Measurements from ENCODE around the gene MXRA7.

MXRA7 gene

DNA sequence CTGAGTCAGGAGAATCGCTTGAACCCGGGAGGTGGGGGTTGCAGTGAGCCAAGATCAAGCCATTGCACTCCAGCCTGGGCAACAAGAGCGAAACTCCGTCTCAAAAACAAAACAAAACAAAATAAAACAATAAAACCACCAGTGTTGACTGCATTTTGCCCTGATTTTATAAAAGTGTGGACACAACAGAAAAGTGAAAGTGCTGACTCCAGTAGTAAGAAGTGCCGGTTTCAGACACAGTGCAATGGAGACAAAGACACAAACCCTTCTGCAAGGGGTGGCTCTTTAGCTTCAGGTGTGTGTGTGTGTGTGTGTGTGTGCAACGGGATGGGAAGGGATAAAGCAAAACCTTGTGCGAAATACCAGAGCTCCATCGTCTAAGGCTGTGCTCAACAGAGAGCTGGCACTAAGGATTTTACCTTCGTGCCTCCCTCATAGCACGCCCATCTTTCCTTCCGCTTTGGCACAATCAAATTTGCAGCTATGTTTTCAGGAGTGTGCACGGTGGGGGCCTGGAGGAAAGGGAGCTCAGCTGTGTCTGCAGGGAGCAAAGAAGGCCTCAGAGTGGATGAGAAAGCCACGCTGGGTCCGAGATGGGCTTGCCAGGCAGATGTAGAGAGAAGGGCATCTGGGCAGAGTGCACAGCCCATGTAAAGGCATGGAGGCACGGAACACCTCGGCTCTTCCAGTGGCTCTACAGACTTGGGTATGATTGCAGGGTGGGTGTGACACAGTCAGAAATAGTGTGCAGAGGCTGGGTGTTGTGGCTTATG is 15.5 kb downstream of the MXRA7 start:
- no peak for DNase-seq

DNA sequence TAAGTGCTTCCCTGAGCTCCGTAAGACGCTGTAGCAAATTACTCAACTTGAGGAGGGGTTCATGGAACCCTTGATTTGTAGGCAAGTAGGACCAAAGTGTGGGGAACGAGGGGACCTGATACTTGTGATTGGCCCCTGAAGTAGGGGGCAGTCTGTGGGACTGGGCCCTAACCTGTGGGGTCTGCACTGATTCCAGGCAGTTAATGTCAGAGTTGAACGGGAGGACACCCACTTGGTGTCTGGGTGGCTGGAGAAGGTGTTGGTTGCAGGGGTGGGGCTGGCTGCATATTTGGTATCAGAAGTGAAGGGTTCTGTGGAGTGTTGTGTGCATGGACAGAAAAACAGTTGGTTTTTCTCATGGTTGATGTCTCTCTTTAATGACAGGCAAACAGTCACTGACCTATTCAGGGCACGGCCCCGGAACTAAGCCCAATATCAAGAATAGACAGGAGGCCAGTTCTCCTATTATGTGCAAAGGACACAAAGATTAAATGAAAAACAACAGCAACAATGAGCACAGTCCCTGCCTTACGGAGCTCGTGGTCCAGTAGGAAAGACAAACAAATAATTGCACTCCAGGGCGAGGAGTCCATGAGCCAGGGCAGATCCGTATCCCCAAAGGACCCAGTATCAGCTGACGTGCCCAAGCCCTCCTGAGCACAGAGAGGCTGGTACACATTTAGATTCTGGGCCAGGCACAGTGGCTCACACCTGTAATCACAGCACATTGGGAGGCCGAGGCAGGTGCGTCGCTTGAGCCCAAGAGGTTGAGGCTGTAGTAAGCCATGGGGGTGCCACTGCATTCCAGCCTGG is 19.2 kb downstream of the MXRA7 start:
- DNase-seq, result no peak

DNA sequence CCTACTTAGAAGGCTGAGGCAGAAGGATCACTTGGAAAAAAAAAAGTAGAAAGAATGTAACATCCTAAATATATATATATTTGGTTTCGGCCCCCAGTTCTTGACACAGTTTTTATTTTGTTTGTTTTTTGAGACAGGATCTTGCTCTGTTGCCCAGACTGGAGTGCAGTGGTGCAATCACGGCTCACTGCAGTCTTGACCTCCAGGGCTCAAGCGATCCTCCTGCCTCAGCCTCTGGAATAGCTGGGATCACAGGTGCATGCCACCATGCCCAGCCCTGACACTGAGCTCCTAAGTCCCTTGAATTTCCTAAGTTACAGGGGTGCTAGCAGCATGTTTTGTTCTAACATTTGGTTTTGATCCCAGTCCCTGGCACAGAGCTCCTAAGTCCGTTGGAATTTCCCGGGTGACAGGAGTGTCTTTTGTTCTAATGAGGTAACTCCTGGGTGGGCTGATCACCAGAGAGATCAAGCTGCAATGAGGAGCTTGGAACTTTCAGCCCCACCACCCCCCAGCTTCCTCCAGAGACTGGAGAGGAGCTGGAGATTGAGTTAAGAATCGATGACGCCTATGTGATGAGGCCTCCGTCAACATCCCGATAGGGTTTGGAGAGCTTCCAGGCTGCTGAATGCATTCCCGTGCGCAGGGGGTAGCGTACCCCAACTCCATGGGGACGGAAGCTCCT is 20.0 kb downstream of the MXRA7 start:
- no peak for DNase-seq

DNA sequence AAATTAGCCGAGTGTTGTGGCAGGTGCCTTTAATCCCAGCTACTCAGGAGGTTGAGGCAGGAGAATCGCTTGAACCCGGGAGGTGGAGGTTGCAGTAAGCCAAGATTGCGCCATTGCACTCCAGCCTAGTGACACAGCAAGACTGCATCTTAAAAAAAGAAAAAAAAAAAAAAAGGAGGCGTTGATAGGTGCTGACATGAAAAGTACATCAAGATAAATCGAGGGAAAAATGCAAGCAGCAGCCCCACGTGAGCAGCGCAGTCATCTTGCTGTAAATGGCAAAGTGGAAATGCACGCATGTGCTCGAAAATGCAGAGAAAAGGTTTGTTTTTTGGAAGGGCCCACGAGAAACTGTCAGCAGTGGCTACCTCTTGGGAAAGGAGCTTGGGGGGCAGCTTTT is 20.9 kb downstream of the MXRA7 start:
- no peak for DNase-seq

DNA sequence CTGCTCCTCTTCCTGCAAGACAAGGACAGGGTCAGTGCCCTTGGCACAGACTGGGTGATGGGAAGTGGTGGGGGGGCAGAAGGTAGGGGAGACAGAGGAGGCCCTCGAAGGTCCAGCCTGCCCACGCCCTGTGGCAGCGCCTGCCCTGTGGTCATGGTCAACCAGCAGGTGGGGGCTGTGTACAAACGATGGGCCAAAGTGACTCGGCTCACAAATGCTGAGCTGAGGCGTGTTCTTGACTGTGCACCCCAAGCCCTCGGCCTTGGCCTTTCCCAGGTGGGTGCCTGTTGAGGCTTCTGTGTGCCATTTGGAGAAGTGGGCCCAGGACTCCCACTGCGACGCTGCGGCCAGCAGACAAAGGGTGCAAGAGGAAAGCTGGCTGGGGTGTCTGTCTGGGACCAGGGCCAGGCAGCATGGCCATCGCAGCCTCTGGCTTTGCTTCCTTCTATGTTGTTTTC is 22.6 kb downstream of the MXRA7 start:
- no peak for DNase-seq

DNA sequence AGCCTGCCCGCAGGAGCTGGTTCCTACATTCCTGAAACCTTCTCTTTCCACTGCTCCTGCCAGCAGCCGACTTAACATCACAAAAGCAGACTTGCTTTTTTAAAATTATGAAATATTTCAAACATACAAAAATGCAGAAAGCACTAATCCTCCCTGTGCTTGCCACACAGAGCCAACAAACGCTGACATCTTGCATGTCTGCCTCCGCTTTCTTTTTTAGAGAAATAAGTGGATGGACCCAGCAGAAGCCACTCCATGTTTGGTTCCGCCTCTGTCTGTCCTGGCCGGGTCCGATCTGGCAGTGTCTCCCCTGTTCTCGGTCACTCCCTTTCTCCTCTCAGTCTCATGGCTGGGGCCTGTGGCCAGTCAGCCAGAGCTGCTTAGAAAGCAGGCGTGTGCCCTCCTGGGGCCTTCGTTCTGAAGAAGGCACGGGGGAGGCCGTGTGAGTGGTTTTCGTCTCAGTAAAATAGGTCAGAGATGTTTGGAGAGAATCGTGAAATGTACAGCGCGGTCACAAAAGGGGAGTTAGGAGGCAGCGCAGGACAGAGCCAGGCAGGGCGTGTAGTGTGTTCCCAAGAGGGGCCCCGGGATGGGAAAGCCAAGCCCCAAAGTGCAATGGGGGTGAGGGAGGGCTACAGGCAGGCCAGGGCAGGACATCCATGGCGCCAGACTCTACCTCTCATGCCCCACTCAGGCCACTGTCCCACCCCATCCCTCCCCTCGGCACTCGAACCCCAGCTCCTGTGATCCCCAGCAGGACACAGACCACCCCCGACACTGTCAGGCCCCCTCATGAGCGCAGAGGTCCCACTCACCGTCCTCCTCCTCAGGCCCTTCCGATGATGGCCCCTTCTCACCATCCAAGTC is 23.2 kb downstream of the MXRA7 start:
- DNase-seq, result no peak

DNA sequence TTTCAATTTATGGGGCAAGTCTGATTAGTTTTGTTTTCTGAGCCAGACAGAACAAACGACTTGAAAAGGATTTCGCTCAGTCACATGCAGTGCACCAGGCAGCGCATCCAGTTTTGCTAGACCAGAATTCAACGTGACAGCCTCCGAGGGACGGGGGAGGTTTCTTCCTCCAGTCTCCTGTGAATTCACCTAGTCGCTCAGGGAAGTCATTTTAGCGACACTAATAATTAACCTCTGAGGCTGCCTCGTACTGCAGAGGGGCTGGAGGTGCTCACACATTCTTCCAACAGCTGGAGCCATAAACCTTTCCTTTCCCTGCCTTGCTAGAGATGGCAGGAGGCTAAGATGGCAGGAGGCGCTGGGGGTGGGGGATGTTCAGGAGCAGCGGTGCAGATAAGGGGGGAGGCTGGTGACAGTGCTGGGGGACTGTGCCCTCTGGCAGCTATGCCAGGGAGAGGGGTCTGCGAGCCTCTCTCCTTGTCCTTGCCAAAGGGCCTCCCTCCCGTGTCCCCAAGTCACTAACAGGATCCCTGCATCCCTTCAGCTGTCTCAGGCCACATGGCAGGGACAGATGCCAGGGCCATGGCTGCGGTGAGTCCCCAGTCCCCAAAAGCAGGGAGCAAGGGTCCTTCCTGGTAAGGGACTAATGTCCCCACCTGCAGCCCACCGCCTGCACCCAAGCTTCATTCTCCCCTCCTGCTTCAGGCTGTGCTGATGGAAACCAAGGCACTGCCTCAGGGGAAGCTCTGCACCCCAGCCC is 24.0 kb downstream of the MXRA7 start:
- no peak for DNase-seq

DNA sequence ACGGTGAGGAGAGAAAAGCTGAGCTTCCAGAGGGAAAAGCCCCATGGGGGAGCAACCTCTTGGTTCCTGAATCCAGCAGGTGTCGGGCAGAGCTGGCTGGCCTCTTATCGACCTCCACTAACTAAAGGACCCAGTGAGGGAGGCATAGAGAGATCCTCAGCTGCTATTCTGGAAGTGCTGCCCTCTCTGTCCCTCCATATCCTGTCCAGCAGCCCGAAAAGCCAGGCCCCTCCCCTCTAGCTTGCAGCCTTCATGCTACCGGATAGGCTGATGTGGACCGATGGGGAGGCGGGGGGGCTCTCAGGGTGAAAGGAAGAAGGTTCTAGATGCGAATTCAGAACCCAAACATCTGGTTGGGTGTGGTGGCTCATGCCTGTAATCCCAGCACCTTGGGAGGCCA is 24.9 kb downstream of the MXRA7 start:
- no peak for DNase-seq

DNA sequence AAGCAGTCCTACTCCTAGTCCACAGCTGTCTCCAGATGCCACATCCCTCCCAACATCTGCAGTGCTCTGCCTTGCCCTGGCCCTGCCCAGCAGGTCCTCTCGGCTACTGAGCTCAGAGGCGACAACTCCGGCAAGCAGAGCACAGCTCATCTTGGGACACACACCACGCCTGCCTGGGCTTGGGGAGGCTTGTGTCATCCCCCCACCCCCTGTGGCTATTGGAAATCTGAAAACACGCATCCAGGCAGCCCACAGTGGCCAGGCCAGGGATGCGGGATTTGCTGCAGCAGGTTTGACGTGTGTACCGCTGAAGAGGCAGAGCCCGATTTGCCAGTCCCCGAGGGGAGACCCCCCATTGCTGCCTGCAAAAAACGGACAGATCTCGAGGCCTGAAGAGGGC is 25.4 kb downstream of the MXRA7 start:
- DNase-seq, result no peak

DNA sequence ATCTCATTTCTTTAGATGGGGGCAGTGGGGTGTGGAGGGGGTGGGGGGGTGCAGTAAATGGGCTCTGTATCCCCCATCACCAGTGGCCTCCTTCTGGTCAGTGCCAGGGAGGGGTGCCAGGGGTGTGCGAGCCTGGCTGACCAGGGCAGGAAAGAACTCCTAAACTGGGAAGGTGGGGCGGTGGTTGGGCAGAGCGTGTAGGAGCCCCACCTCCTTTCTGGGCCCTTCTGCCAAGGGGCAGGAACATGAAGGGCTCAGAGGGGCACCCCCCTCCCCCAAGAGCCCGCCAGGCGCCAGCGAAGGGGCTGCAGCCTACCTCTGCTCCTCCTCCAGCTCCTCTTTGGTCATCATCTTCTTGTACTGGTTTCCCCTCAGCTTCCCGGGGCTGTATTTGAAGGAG is 26.0 kb downstream of the MXRA7 start:
- DNase-seq, result no peak

DNA sequence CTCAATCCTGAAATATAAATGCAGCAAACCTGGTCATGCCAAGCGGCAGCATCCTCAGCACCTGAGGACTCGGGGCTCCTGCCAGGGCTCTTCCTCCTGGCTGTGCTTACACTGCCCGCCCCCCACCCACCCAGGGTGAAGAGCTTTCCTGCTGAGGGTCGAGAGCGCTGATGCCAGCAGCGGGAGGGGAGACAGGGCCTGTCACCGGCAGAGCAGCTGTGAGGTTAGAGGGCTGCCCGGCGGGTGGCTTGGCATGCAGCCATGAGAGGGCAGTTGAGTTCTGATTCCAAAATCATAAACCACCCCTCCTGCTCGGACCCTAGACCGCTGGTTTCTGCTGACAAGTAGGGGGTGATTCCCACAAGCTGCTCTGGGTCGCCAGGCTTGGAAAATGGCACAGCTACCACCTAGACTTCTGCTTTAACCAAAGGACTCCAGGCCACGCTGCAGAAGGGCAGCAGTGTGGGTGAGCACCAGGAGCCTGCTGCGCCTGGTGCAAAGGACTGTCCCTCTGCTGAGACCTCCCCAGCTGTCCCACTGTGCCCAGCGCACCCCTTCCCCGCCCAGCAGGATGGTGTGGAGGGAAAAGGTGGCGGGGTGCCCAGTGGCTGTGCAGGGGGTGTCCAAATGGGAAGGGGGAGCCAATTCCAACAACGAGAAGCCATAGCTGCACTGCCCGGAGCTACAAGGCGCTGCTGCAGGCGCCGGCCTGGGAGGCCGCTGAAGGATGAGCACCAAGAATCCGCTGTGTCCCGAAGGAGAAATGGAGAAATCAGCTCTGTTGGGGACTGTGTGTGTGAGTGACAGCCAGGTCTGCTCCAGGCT is 26.6 kb downstream of the MXRA7 start:
- no peak for DNase-seq

DNA sequence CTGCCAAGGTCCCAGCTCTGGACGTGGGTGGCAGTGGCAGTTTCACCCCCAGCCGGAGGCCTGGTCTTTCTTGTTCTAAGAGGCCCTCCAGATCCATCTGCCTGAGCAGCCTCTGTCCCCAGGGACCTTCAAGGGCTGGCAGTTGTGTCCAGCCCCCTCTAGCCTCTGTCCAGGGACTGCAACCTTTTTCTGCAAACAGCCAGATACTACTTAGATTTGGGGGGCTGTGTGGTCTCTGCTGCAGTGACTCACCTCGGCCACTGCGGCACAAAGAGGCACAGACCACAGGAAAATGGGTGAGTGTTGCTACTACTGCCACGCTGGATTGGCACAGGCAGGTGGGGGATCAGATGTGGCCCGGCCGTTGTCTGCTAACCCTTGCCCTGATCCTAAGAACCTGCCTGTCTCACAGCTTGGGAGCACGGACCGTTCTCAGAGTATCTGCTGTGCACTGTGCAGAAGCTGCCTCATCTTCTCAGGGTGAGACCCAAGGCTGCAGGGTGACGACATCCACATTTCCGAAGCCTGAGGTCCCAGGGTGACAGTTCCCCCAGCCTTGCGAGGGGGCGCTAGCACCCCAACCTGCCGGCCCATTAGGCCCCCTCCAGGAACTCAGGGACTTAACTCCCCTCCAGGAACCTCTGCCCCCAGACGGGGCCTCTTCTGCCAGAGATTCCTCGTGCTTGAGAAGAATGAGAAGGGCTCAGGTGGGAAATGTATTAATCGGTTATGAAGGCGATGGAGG is 27.6 kb downstream of the MXRA7 start:
- DNase-seq, result no peak

DNA sequence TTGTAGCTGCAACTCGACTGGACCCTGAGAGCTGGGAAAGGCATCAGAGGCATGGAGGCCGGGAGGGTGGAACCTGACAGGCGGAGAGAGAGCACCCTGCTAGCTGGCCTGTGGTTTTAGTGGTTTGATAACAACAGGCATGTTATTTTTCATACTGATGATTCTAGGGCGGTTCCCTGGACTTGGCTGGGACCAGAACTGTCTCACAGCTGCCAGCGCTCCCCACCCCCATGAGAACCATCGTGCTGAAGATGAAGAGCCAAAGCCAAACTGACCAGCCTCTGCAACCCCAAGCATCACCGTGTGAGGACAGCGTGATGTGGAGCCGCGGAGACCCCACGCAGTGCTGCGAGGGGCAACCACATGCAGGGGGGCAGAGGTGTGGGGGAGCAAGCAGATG is 28.5 kb downstream of the MXRA7 start:
- no peak for DNase-seq

DNA sequence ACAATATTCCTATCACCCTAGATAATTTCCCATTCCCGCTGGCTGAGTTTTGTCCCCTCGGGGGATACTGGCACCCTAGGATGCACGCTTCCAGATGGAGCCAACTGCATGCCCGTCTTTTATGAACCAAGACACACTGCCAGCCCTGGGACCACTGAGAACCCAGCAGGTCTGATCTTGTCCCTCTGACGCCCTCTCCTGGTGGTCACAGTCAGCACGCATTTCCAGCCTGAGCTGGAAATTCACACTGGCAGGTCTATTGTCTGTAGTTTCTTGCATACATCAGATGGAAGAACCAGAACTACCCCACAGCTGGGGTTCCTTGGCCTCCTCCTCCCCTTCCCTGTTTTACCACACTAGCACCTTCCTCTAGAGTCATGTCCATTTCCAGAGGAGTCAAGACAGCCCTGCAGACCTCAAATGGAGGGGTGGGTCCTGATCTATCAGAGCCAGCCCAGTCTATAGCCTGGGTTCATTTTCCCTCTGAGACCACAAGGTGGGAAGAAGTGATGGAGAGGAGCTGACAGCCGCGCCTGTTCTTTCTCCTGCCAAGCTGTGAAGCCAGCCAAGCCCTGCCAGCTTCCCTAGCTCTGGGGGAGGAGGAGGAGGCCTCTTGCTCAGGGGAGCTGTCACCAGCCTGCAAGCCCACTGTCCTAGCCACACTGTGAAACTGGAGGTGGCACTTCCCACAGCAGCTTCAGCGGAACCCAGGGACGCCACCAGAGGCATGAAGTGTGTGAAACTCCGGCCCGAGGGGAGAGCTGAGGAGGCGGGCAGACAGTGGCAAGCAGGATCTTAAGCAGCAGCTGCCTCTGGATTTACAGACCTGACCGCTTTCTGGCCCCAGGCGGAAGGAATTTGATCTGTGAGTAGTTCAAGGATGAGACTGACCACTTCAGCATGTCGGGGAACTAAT is 29.3 kb downstream of the MXRA7 start:
- DNase-seq, result peak; percentile 66

DNA sequence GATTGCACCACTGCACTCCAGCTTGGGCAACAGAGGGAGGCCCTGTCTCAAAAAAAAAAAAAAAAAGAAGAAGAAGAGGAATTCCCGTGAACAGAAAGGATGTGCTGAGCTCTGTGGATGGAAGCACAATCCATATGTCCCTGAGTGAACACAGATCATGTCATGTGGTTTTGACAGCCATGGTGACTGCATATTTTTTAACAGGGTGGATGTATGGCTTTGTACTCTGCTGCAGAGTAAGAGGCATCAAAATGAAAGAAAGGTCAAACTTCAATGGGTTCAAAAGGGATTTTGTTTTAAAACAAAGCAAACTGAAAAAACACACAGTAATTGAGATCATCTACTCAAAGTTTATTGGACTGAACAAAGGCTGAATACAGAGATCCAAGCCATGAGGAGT is 31.5 kb downstream of the MXRA7 start:
- no peak for DNase-seq

DNA sequence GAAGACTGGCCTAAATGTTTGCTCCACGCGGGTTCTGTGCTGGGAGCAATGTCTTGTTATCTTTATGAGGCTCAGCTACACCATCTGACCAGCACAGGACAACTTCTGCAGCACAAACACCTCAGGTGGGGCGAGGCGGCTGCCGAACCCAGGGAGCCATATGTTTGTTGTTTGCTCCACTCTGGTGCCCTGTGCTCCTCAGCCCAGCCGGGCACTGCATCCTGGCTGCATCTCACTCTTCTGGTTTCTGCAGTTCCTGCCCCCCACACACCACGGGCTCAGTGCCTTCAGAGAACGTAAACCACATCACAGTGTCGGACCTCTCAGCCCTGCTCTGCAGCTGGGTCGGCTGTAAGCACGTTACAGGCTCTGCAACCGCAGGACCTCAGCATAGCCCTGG is 32.4 kb downstream of the MXRA7 start:
- no peak for DNase-seq

DNA sequence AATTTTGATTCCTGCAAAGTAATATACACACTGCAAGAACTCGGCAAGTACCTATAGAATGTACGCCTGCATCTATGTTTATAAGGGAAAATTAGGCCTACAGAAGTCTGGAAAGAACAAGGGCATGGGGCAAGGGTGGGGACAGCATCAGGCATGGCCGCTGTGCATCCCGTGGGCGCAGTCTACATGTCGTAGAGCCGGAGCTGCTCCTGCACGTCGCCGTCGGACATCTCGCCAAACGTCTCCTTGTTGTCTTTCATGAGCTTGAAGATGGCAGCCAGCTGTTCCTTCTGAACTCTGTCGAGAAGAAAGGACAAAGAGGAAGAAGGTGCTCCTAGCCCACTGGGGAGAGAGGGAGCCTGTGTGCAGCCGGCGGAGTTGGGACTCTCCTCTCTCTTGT is 33.4 kb downstream of the MXRA7 start:
- no peak for DNase-seq

DNA sequence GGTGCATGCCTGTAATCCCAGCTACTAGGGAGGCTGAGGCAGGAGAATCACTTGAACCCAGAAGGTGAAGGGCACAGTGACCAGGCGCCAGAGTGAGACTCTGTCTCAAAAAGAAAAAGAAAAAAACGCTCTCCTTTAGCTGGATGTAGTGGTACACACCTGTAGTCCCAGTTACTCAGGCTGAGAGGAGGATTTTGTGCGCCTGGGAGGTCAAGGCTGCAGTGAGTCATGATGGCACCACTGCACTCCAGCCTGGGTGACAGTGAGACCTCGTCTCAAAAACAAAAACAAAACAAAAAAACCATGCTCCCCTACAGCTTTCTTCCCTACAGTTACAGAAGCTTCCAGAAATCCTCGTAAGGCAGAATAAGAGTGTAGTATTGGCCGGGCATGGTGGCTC is 34.1 kb downstream of the MXRA7 start:
- DNase-seq, result no peak

DNA sequence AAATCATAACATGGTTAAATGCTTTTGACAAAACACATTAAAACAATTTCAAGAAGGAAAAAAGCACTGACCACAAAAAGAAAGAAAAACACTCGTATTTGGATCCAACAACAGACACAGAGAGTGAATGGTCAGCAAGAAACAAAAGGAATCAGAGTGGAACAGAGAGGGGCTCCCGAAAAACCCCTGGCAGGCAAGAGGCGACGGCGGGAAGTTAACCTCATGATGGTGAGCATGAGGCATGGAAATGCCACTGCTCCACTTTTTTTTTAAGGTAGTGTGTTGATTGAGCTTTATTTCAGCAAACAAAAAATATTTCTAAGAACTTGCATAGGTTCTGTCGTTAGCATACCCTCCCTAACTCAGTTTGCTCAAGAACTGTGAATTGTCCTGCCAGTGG is 35.1 kb downstream of the MXRA7 start:
- DNase-seq, result no peak

All from MV-4-11 (cell line).